NCI-H146 (cell line): ENCODE data around the gene CEP192.
"Not testable (repeated sequence)": the region's sequence is repeated elsewhere in the genome, so short reads cannot be mapped to it uniquely, and the experiment has no call there.

Source experiments
- DNase-seq: peaks from one replicate; lab custom pipeline; 2025; lab: John Stamatoyannopoulos, UW

CEP192 gene

DNA sequence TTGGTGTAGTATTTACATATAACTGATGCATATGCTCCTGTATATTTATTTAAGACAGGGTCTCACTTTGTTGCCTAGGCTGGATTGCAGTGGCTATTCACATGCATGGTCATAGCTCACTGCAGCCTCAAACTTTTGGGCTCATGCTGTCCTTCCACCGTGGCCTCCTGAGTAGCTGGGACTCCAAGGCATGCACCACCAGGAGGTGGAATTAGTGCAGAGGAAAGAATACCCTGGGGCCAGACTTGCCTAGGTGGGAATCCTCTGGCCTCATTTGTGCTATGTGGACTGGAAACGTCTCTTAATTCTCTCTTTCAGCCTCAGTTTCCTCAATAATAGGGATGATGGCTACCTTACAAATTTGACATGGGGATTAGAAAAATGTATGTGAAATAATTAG is 2.3 kb downstream of the CEP192 start:
- no peak for DNase-seq

DNA sequence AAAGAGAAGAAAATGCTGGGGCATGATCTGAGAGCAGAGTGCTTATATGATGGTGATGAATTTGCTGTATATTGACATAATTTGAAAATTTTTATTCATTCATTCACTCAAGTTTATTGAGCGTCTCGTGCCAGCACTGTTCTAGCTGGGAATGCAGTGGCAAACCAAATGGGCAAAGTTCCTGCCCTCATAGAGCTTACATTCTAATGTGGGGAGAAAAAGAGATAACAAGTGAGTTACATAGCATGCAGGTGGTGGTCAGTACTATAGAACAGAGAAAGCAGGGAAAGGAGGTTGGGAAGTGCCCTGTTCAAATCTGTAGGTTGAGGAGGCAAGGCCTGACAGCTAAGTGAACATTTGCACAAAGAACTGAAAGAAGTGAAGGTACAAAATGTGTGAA is 4.3 kb downstream of the CEP192 start:
- no peak for DNase-seq

GRCh38 chr18:12995952-12996477 is 4.9 kb downstream of the CEP192 start:
- DNase-seq = no peak

DNA sequence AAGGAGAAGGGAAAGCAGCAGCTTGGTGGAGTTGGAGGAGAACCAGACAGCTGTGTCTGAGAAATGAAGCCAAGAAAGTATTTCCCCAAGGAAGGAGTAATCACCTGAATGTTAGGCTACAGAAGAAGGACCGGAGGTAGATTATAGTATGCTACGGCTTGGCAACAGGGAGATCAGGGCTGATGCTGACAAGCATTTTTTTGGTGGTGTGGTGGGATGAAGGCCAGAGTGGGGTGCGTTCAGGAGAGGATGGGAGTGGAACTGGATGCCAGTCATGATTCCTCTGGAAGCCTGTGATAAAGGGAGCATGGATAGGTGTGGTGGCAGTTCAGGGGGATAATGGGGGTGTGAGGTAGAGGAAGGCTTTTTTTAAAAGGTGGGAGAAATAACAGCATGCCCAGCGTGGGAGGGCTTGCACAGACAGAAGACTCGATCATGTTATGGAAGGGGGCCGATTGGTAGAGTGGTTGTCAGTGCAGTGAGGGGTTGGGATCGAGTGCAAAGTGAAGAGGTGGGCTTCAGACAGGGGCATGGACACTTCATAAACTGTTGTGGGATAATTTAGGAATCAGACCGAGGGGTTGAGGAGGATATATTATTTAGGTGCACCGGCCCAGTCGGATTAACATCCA is 5.6 kb downstream of the CEP192 start:
- DNase-seq = no peak

DNA sequence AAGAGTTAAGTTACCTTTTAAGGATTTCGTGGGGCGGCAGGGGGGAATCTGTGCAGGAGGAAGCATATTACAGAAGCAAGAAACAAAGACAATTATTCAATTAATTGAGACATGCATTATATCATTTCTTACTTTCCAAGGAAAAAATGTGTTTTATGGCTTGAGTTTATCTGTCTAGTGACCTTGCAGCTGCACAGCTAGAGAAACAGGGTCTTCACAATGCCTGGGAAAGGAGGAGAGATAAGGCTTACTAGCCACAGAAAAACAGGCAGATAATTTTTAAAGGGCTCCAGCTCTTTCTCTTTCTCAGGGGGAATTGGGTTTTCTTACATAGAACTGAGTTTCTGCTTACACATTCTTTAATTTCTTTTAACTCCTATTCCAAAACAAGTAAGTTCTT is 6.2 kb downstream of the CEP192 start:
- DNase-seq = not testable (repeated sequence)

- DNase-seq = no peak
Observed at GRCh38 chr18:12998332-12999060, 7.3 kb downstream of the CEP192 start.

GRCh38 chr18:13003466-13003896 is 12.3 kb downstream of the CEP192 start:
- peak; percentile 10 for DNase-seq

DNA sequence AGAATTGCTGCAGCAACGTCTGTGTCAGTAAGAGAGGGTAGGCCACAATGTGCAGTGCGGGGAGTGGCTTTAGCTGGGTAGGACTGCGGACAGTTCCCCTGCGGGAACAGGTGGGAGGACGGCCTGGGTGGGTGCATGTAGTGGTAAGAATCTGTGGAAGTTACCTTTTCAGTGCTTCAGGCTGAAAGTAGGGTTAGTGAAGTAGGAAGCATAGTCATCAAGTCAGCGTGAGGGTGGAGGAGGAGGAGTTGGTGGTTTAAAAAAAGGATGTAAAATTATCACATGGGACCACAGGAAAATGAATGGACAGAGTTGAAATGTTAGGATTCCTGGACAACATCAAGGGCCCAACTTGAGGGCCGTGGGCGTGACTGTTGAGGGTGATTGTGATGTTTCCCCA is 13.2 kb downstream of the CEP192 start:
- DNase-seq = no peak

DNA sequence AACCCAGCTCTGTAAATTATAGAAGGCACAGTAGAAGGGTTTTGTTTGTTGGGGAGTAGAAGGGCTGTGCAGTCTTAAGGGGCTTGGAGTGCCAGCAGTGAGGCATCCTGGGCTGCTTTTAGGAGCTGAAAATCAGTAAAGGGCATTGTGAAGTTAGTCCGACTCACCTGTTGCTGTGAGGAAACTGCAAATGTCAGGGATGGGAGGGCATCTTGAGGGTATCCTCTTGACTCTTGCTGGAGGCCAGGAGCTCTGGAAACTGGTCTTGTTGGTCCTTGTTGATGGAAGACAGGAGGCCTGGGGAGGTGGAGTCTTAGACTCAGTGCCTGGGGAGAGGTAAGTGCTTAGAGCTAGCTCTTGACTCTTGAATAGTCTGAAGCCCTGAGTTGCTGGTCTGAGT is 14.1 kb downstream of the CEP192 start:
- DNase-seq = no peak

DNA sequence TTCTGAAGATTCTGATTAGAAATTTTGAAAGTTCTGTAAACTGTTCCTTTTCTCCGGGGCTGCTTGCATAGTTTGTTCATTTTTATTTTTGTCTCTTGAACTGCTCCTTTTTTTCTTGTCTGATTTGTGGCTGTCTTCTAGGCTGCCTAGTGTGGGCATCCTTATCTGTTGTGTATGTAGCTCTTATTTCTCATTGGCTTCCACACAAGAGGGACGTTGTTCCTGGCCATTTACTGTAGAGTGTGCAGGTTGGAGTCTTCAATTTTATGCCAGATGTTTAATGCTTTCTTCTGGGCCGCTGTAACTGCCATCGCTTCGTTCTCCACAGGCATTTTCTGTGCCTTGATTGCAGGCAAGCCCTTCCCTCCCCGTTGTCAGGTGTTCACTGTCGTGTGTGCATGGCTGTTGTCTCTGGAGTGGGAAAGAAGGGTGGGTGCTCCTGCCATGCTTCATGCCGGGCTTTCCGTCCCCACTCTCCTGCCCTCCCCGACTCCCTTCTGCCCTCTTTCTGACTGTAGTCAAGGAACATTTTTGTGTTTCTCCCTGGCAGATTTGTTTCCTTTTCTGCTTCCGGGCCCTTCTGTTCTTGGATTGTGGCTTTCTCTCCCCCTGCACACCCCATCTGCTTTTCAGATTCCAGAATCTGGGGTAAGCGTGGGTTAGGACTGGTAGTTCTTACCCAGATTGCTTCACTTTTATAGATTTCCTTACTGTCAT is 15.5 kb downstream of the CEP192 start:
- DNase-seq = no peak

DNA sequence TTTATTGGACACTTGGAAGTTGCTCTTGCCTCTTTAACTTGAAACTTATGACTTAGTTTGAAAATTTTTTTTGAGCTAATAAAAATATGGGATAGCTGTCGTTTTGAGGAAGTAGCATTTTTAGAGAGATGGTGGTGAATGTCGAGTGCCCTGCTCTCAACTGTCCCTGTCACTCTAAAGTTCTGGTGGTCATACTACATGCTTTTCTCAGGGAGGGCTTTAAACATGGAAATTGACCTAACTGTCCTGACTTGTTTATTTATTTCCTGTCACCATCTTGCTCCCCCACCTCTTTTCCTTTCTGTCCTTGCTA is 16.0 kb downstream of the CEP192 start:
- no peak for DNase-seq

DNA sequence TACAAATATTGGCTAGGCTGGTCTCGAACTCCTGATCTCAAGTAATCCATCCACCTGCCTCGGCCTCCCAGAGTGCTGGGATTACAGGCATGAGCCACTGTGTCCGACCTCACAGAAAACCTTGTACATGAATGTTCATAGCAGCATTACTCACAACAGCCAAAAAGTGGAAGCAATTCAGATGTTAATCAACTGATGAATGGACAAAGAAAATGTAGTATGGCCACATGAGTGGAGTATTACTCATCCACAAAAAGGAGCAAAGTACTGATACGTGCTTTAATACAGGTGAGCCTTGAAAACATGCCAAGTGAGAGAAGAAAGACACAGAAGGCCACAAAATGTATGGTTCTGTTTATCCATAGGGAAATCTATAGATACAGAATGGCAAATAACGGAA is 20.6 kb downstream of the CEP192 start:
- no peak for DNase-seq

GRCh38 chr18:13014232-13014631 is 23.1 kb downstream of the CEP192 start:
- no peak for DNase-seq

DNA sequence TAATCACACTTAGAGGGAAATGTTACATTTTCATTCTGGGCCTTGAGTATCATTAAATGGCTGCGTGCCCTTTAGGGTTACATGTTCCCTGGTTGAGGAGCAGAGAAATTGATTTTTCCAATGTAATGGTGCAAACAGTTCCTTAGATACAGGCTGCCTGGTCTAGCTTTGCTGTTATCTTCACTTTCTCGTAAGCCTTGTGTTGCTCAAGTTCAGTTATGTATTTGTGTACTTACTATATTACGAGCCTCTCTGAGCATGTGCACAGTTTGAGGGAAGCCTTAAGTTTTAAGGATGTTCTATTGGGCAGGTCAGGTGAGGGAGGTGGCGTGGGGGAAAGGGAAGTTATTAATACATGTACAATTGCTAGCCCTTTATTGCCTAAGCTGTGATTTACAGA is 23.7 kb downstream of the CEP192 start:
- no peak for DNase-seq

DNA sequence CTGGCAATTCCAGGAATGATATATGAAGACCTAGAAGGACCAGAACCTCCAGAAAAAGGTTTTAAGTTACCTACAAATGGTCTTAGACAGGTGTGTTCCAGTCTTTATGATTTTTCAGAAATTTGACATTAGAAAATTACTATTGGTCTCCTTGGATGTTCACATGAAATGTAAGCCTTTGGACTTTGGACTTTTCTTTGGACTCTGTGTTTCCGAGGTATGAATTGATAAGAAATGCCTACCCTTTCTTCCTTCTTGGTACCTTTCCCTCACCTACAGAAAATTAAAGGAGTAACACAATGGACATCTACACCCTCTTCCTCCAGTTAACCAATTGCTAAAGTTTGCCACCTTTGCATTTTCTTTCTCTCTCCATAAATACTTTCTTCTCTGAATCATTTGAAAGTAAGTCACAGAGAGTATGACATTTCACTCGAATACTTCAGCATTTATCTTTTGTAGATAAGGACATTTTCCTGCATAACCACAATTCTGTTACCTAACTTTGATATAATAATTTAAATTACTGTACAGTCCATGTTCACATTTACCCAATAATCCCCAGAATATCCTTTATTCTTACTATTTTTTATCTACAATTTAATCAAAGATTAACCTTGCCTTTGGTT is 26.2 kb downstream of the CEP192 start:
- no peak for DNase-seq

GRCh38 chr18:13018374-13018773 is 27.2 kb downstream of the CEP192 start:
- no peak for DNase-seq

- no peak for DNase-seq
Observed at GRCh38 chr18:13019301-13019700, 28.1 kb downstream of the CEP192 start.

GRCh38 chr18:13022644-13023043 is 31.5 kb downstream of the CEP192 start:
- no peak for DNase-seq

DNA sequence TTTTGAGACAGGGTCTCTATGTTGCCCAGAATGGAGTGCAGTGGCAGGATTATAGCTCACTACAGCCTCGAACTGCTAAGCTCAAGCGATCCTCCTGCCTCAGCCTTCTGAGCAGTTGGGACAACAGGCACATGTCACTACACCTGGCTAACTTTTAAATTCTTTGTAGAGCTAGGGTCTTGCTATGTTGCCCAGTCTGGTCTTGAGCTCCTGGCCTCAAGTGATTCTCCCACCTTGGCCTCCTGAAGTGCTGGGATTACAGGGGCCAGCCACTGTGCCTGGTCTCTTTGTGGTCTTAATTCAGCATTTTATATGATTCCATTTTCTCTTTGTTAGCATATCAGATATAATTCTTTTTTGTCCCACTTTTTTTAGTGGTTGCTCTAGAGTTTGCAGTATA is 34.1 kb downstream of the CEP192 start:
- no peak for DNase-seq

GRCh38 chr18:13026583-13027270 is 35.6 kb downstream of the CEP192 start:
- DNase-seq = no peak

DNA sequence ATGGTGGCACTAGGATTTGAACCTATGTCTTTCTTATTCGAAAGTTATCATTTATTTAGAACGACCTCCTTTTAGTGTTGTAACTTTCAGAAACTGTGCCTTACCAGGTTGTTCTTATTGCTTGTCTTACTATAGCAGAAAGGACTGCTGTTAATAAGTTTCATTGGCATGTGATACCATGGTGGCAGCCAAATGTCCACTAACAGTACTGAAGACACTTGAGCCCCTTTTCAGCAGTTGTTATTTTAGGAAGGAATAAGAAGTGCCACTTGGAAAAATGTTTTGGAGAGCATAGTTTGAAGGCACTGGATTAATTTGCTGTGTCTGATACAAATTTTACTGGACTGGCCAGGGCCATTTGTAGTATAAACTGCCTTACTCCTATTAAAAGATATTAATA is 37.7 kb downstream of the CEP192 start:
- no peak for DNase-seq

GRCh38 chr18:13032173-13032572 is 41.0 kb downstream of the CEP192 start:
- no peak for DNase-seq
